Liver (tissue), 3 donors: ENCODE data around the gene MARK3.

ENCODE experiments used
- EGR1 ChIP-seq, 2 donors: IDR thresholded peaks; 2 replicates each; pipeline ENCODE4 v1.6.1; 2016 to 2018; ENCODE audit warnings: antibody characterized with exemption in 2 of 2, low read depth in 2 of 2
- GABPA ChIP-seq, 2 donors: IDR thresholded peaks in 1 of 2; conservative IDR thresholded peaks in 1 of 2; 2 replicates each; pipeline ENCODE4 v1.6.1; 2016; ENCODE audit warnings: antibody characterized with exemption in 2 of 2, mild to moderate bottlenecking in 1 of 2, moderate library complexity in 1 of 2
- JUND ChIP-seq, 2 donors: IDR thresholded peaks; 2 replicates each; pipeline ENCODE4 v1.6.1; 2016; ENCODE audit warnings: antibody characterized with exemption in 2 of 2
- RAD21 ChIP-seq, 2 donors: IDR thresholded peaks; 2 replicates each; pipeline ENCODE4 v1.6.1; 2016; ENCODE audit warnings: antibody characterized with exemption in 2 of 2, mild to moderate bottlenecking in 2 of 2
- RXRA ChIP-seq, 2 donors: IDR thresholded peaks; 2 replicates each; pipeline ENCODE4 v1.6.1; 2017 to 2018; ENCODE audit warnings: antibody characterized with exemption in 2 of 2, mild to moderate bottlenecking in 1 of 2
- SP1 ChIP-seq: IDR thresholded peaks from 2 replicates; pipeline ENCODE4 v1.6.1; 2018; ENCODE audit warnings: antibody characterized with exemption, mild to moderate bottlenecking
- TF ChIP-seq, protein P1 (sequence below): fragments of 150-350 bp; IDR thresholded peaks from 2 replicates; pipeline ENCODE4 v1.5.1; 2017; ENCODE audit warnings: improper control_type of control experiment, low read depth, low read length; ENCODE audit not compliant: missing input control
- TF ChIP-seq, protein P2 (sequence below): IDR thresholded peaks from 2 replicates; pipeline ENCODE4 v1.6.1; 2016; ENCODE audit warnings: antibody characterized with exemption
- TF ChIP-seq, protein P3 (sequence below): IDR thresholded peaks from 2 replicates; pipeline ENCODE4 v1.6.1; 2016; ENCODE audit warnings: antibody characterized with exemption, mild to moderate bottlenecking
- TF ChIP-seq, protein P4 (sequence below): IDR thresholded peaks from 2 replicates; pipeline ENCODE4 v1.6.1; 2016; ENCODE audit warnings: antibody characterized with exemption
- donor health status: healthy.
- donor health status: healthy.

DNA sequence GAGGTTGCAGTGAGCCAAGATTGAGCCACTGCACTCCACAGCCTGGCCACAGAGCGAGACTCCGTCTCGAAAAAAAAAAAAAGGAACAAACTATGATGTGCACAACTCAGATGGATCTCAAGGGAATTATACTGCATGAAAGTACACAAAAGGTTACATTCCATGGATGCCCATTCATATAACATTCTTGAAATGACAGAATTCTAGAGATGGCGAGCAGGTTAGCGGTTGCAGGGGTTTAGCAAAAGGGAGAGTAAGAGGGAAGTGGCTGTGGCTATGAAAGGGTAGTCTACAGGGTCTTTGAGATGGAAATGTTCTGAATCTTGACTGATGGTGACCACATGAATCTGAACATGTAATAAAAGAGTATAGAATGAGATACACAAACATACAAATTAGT, 87.7 kb downstream of the MARK3 start:
- TF ChIP-seq, protein P1, sequence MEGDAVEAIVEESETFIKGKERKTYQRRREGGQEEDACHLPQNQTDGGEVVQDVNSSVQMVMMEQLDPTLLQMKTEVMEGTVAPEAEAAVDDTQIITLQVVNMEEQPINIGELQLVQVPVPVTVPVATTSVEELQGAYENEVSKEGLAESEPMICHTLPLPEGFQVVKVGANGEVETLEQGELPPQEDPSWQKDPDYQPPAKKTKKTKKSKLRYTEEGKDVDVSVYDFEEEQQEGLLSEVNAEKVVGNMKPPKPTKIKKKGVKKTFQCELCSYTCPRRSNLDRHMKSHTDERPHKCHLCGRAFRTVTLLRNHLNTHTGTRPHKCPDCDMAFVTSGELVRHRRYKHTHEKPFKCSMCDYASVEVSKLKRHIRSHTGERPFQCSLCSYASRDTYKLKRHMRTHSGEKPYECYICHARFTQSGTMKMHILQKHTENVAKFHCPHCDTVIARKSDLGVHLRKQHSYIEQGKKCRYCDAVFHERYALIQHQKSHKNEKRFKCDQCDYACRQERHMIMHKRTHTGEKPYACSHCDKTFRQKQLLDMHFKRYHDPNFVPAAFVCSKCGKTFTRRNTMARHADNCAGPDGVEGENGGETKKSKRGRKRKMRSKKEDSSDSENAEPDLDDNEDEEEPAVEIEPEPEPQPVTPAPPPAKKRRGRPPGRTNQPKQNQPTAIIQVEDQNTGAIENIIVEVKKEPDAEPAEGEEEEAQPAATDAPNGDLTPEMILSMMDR: no peak
- TF ChIP-seq EGR1 (IDR thresholded peaks at IDR 0.05; ENCODE audit: low read depth in 2 of 2) (no peak), GABPA (IDR thresholded peaks at IDR 0.05 in 1 of 2, conservative IDR thresholded peaks at IDR 0.05 in 1 of 2) (no peak), SP1 (no peak), RXRA (IDR thresholded peaks at IDR 0.05) (no peak), RAD21 (IDR thresholded peaks at IDR 0.05) (no peak), JUND (IDR thresholded peaks at IDR 0.05) (no peak)
- TF ChIP-seq, protein P2, sequence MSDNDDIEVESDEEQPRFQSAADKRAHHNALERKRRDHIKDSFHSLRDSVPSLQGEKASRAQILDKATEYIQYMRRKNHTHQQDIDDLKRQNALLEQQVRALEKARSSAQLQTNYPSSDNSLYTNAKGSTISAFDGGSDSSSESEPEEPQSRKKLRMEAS: no peak
- TF ChIP-seq, protein P3, sequence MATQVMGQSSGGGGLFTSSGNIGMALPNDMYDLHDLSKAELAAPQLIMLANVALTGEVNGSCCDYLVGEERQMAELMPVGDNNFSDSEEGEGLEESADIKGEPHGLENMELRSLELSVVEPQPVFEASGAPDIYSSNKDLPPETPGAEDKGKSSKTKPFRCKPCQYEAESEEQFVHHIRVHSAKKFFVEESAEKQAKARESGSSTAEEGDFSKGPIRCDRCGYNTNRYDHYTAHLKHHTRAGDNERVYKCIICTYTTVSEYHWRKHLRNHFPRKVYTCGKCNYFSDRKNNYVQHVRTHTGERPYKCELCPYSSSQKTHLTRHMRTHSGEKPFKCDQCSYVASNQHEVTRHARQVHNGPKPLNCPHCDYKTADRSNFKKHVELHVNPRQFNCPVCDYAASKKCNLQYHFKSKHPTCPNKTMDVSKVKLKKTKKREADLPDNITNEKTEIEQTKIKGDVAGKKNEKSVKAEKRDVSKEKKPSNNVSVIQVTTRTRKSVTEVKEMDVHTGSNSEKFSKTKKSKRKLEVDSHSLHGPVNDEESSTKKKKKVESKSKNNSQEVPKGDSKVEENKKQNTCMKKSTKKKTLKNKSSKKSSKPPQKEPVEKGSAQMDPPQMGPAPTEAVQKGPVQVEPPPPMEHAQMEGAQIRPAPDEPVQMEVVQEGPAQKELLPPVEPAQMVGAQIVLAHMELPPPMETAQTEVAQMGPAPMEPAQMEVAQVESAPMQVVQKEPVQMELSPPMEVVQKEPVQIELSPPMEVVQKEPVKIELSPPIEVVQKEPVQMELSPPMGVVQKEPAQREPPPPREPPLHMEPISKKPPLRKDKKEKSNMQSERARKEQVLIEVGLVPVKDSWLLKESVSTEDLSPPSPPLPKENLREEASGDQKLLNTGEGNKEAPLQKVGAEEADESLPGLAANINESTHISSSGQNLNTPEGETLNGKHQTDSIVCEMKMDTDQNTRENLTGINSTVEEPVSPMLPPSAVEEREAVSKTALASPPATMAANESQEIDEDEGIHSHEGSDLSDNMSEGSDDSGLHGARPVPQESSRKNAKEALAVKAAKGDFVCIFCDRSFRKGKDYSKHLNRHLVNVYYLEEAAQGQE: no peak
- TF ChIP-seq, protein P4, sequence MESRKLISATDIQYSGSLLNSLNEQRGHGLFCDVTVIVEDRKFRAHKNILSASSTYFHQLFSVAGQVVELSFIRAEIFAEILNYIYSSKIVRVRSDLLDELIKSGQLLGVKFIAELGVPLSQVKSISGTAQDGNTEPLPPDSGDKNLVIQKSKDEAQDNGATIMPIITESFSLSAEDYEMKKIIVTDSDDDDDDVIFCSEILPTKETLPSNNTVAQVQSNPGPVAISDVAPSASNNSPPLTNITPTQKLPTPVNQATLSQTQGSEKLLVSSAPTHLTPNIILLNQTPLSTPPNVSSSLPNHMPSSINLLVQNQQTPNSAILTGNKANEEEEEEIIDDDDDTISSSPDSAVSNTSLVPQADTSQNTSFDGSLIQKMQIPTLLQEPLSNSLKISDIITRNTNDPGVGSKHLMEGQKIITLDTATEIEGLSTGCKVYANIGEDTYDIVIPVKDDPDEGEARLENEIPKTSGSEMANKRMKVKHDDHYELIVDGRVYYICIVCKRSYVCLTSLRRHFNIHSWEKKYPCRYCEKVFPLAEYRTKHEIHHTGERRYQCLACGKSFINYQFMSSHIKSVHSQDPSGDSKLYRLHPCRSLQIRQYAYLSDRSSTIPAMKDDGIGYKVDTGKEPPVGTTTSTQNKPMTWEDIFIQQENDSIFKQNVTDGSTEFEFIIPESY: no peak
